NCI-H524 (cell line): ENCODE measurements around the gene NSUN4.
"Not testable (repeated sequence)": the region's sequence is repeated elsewhere in the genome, so short reads cannot be mapped to it uniquely, and the experiment has no call there.

Experiments used
- DNase-seq, 2 experiments: peaks; one replicate each; lab custom pipeline; 2025; lab: John Stamatoyannopoulos, UW

The NSUN4 gene

DNA sequence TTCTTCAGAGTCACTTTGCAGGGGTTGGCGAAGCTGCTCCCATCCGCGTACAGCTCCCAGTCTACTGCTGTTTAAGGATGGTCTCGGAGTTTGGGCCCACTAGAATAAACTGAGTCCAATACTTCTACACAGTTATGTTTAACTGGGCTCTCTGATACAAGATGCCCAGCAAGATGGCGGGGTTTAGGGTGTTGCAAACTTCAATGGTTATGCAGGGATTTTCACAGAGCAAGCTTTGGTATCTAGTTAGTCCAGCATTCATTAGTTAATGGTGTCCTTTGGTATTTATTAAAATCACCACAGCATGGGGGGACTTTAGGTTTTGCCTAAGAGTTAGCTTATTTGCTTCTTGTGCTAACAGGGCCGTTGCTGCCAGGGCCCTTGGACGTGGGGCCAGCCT is 12.4 kb upstream of the NSUN4 start:
- not testable (repeated sequence) for DNase-seq

GRCh38 chr1:46329807-46330206 is 10.8 kb upstream of the NSUN4 start:
- not testable (repeated sequence) for DNase-seq

GRCh38 chr1:46330381-46330780 is 10.2 kb upstream of the NSUN4 start:
- not testable (repeated sequence) for DNase-seq

GRCh38 chr1:46331786-46332540 is 8.6 kb upstream of the NSUN4 start:
- DNase-seq = not testable (repeated sequence)

GRCh38 chr1:46333300-46334029 is 7.1 kb upstream of the NSUN4 start:
- DNase-seq = peak; percentile 36 to 55

DNA sequence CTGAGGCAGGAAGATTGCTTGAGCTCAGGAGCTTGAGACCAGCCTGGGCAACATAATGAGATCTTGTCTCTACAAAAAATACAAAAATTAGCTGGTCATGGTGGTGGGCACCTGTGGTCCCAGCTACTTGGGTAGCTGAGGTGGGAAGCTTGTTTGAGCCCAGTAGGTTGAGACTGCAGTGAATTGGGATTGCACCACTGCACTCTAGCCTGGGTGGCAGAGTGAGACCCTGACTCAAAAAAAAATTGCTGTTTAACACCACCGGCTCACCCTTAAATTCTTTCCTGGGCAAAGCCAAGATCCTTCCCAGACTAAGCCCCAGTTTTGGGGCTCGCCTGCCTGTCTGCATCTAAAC is 6.6 kb upstream of the NSUN4 start:
- no peak for DNase-seq

DNA sequence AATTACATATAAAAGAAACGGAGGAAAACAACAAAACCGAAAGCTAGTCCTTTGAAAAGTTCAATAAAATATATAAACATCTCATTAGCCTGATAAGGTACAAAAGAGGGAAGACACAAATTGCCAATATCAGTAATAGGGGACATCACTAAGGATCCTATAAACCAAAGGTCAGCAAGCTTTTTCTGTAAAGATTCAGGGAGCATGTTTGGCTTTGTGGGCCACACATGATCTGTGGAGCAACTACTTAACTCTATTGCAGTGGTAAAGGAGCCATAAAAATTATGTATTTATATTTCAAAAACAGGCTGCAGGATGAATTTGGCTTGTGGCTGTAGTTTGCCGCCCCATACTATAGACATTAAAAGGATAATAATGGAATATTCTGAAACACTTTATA is 5.5 kb upstream of the NSUN4 start:
- DNase-seq = no peak

DNA sequence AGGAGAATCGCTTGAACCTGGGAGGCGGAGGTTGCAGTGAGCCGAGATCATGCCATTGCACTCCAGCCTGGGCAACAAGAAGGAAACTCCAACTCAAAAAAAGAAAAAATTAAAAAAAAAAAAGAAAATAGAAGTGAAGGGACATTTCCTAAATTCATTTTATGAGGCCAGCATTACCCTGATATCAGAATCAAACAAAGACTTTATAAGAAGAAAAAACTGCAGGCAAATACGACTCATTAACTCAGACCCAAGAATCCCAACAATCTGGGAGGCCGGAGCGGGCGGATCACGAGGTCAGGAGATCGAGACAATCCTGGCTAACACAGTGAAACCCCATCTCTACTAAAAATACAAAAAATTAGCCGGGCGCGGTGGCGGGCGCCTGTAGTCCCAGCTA is 3.2 kb upstream of the NSUN4 start:
- DNase-seq = not testable (repeated sequence)

DNA sequence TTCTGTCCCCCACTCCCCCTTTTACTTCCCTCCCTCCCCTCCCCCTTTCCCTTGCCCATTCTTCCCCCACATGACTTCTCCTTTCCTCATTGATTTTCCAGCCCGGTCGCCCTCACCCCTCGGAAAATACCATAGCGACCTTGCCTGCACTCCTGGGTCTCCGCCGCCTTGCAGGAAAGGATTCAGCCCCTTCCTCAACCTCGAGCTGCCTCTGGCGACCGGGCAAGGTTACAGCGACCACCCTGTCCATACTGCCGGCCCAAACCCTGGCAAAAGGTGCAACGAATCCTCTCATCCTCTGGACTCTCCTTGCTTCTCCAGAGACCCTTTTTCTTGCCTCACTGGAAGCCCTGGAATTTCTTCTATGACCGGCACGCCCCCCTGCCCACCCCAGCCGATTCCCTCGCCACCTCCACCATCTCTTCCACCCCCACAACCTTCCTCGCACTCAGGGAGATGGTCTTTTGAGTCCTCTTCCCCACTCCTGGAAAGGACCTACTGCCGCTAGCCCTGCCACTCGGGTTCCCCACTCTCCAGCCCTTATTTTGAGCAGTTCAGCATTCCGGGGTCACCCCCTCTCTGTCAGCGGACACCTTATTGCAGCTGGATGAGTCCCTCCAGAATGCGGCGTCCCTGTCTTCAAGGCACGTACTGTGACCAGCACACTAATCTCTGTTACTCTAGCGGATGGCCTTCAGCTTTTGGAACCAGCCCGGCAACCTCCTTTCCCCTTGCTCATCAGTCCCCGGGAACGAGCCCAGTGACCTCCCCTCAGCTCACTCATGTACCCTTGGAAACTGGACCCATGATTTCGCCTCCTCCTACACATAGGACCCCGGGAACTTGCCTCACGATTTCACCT is 846 bp downstream of the NSUN4 start:
- no peak for DNase-seq

GRCh38 chr1:46342084-46342656 is 1.6 kb downstream of the NSUN4 start:
- no peak for DNase-seq

DNA sequence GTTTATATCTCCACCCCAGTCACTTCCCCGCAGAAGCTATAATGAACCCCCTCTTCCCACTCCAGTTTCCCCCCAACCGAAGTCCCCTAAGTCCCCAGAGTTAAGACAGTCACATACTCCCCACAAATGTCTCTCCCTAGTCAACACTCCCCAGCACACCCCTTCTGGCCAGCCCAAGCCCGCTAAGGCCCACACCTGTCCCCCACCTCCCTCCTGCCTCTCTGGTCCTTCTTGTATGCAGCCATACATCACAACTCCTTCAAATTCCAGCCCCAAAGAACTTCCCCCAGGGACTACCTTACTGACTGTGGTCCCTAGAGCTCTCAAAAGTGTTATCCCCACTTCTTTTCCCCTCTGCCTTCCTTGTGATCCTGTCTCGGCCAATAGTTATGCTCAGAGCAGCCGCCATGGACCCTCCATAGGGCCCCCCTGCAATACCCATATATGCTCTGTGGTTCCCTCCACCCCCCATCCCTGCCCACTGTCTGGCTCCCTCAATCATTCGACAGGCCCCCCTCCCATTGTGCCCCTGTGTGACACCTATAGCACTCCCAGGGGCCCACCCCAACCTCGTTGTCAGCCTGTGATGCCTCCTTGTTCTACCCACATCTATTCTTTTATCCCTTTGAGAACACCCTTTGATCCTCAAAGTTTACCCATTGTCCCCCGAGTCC is 2.2 kb downstream of the NSUN4 start:
- DNase-seq = no peak

DNA sequence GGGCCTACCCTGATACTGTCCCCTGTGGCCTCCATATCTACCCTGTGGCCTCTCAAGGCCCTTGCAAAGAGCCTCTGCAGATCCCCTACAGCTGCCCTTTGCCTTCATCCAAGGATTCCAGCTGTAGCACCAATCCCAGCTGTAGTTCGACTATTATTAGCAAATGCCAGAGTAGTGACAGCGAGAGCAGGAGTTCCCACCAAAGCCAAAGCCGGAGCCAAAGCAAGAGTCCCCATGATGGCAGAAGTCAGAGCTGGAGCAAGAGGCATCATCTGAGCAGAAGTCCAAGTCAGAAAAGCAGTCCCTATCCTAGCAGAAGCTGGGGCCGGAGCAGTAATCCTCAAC is 2.7 kb downstream of the NSUN4 start:
- no peak for DNase-seq

DNA sequence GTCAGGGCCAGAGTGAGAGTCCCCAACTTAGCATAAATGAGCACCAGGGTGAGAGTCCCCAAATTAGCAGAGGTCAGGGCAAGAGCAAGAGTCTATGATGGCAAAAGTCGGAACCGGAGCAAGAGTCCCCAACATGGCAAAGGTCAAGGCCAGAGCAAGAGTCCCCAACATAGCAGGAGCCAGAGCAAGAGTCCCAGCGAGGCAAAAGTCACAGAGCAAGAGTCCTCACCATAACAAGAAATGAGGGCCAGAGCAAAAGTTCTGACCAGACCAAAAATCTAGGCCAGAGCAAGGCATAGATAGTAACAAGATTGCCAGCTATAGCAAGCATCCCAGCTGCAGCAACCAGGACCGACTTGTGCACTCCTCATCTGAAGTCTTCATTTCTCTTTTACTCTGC is 3.1 kb downstream of the NSUN4 start:
- DNase-seq = no peak

DNA sequence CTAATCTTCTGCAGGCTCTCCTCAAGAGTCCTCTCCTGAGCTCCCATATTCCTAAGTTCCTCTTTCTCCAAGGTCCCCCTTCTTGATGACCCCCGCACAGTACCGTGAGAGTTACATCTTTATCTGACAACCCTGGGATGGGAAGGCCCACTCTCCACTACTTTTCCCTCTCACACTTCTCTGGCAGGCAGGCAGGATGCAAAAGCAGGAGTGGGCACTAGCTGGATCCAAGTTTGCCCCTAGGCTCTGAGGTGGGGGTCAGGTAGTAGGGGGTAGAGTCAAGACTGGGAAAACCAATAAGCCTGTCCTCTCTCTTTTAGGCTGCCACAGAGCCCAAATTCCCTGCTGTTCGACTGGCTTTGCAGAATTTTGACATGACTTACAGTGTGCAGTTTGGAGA is 3.9 kb downstream of the NSUN4 start:
- no peak for DNase-seq

DNA sequence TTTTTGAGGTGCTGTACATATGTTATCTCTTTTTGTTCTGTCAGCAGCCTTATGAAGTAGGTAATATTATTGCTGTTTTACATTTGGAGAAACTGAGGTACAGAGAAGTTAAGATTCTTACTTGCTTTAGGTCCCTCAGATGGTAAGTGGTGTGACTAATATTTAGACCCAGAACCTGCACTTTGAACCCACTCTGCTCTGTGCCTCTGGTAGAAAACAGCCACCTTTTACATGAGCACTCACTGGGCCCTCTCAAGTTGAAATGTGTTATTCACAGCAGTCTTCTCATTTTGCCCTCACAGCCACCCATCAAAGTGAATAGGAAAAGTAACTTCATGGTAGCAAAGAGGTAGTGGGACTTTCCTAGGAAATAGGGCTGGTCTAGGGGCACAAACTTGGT is 4.7 kb downstream of the NSUN4 start:
- no peak for DNase-seq

- no peak for DNase-seq
These were observed 11.8 kb downstream of the NSUN4 start for GRCh38 chr1:46352363-46352762.

- not testable (repeated sequence) for DNase-seq
These were observed 15.3 kb downstream of the NSUN4 start for GRCh38 chr1:46355920-46356319.

- DNase-seq = peak; percentile 44 to 84
These were observed 21.6 kb downstream of the NSUN4 start for GRCh38 chr1:46362158-46362557.

GRCh38 chr1:46363121-46363520 is 22.5 kb downstream of the NSUN4 start:
- peak; percentile 95 to 97 for DNase-seq

DNA sequence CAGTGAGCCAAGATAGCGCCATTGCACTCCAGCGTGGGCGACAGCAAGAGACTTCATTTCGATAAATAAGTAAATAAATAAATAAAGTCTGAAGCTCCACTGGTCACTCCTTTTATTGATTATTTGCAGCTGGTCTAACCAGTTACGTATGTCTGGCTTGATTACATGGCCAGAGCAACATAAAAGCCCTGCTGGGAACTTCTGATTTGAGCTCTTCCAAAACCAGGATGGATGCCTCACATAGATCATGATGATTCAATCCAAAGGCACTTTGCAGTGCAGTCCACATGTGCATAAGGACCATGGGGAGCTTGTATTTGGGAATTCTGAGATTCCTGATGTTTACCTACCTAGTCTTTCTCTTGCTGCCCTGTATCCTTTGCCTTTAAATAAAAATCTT is 24.0 kb downstream of the NSUN4 start:
- DNase-seq = no peak

- DNase-seq = not testable (repeated sequence)
These were observed 25.2 kb downstream of the NSUN4 start for GRCh38 chr1:46365796-46366195.

GRCh38 chr1:46367072-46367471 is 26.5 kb downstream of the NSUN4 start:
- DNase-seq = no peak
